Measurements from ENCODE around the gene CCDC122. TPM values are rescaled to one million over a fixed set of nuclear protein-coding genes. Genes with fewer than 3 reads are reported as not detected.

CCDC122 gene
- total RNA-seq, 1 experiment from 2014 or later = 7.9 TPM

DNA sequence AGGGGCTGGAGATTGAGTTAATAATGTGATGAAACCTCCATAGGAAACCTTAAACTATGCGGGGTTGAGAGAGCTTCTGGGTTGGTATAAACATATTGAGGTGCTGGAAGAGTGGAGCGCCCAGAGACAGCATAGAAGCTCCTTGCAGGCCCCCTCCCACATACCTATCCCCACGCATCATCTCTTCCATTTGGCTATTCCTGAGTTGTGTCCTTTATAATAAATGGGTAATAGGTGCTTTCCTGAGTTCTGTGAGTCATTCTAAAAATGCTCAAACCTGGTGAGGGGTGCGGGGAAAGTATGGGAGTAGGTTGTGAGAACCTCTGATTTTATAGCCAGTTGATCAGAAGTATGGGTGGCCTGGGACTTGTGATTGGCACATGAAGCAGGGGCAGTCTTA lies 14.6 kb downstream of the CCDC122 start:
- Histone ChIP-seq H3K27me3 (ENCODE audit: insufficient read depth, low read depth) (no peaks in the 10 kb centered on the region), H3K36me3 (ENCODE audit: low read depth) (0 out of 2 replicates have a peak, but pooled peaks cover 5% of the 10 kb centered on the region), H3K4me1 (replicated peaks; ENCODE audit: insufficient read depth) (peaks cover 21% of the 10 kb centered on the region), H4K20me1 (ENCODE audit: insufficient read depth) (no peaks in the 10 kb centered on the region), H2AFZ (no peak overlapping the region), H3K9me3 (ENCODE audit: insufficient read depth, low read depth) (0 out of 2 replicates have a peak, but pooled peaks cover 3% of the 10 kb centered on the region), H3K27ac (peak overlapping the region; percentile 87), H3F3A (ENCODE audit: insufficient read depth, low read depth) (no peaks in the 10 kb centered on the region), H3K9me2 (ENCODE audit: insufficient read depth) (no peaks in the 10 kb centered on the region), H3K4me3 (no peak overlapping the region), H3K79me2 (ENCODE audit: low read depth) (no peaks in the 10 kb centered on the region), H3K4me2 (no peak overlapping the region)
- intact Hi-C loops (cut with micrococcal nuclease; ENCODE audit: unreplicated experiment) = no loop called here
- no peak for TF ChIP-seq EZH2 (IDR thresholded peaks at IDR 0.05; ENCODE audit: low read depth)
- CTCF ChIA-PET = no interaction called here
- POLR2A ChIA-PET (ENCODE audit: unreplicated experiment) = no interaction called here
- DNase-seq = no peak
- BruUV-seq (replicated peaks) = no TSS peak

GRCh38 chr13:43861863-43862262 lies 17.7 kb downstream of the CCDC122 start:
- intact Hi-C loops (cut with micrococcal nuclease; ENCODE audit: unreplicated experiment) = no loop called here

GRCh38 chr13:43852923-43853404 lies 26.6 kb downstream of the CCDC122 start:
- H3K79me2 ChIP-seq (ENCODE audit: low read depth) = no peaks in the 10 kb centered on the region
- H3K27ac ChIP-seq = no peak overlapping the region
- no peaks in the 10 kb centered on the region for H3K27me3 ChIP-seq (ENCODE audit: insufficient read depth, low read depth)
- no peak overlapping the region for H3K4me3 ChIP-seq
- H2AFZ ChIP-seq = no peak overlapping the region
- no peaks in the 10 kb centered on the region; the same call in 1 of the 2 replicates for H3K36me3 ChIP-seq (ENCODE audit: low read depth)
- CTCF ChIA-PET = no interaction called here
- H3K4me1 ChIP-seq (replicated peaks; ENCODE audit: insufficient read depth) = peaks cover 9% of the 10 kb centered on the region; the same call in 1 of the 2 replicates
- no peak for DNase-seq
- no peak overlapping the region for H3K4me2 ChIP-seq
- H3K9me3 ChIP-seq (ENCODE audit: insufficient read depth, low read depth) = peaks cover 4% of the 10 kb centered on the region; the same call in 1 of the 2 replicates
- H4K20me1 ChIP-seq (ENCODE audit: insufficient read depth) = no peaks in the 10 kb centered on the region
- TF ChIP-seq, protein P1, sequence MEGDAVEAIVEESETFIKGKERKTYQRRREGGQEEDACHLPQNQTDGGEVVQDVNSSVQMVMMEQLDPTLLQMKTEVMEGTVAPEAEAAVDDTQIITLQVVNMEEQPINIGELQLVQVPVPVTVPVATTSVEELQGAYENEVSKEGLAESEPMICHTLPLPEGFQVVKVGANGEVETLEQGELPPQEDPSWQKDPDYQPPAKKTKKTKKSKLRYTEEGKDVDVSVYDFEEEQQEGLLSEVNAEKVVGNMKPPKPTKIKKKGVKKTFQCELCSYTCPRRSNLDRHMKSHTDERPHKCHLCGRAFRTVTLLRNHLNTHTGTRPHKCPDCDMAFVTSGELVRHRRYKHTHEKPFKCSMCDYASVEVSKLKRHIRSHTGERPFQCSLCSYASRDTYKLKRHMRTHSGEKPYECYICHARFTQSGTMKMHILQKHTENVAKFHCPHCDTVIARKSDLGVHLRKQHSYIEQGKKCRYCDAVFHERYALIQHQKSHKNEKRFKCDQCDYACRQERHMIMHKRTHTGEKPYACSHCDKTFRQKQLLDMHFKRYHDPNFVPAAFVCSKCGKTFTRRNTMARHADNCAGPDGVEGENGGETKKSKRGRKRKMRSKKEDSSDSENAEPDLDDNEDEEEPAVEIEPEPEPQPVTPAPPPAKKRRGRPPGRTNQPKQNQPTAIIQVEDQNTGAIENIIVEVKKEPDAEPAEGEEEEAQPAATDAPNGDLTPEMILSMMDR (conservative IDR thresholded peaks at IDR 0.05) = no peak
- TF ChIP-seq EZH2 (IDR thresholded peaks at IDR 0.05; ENCODE audit: low read depth) = no peak
- no peaks in the 10 kb centered on the region for H3K9me2 ChIP-seq (ENCODE audit: insufficient read depth)
- intact Hi-C loops (cut with micrococcal nuclease; ENCODE audit: unreplicated experiment) = no loop called here
- no TSS peak for BruUV-seq (replicated peaks)
- no peaks in the 10 kb centered on the region; the same call in 1 of the 2 replicates for H3F3A ChIP-seq (ENCODE audit: insufficient read depth, low read depth)
- POLR2A ChIA-PET (ENCODE audit: unreplicated experiment) = interaction anchor here (0.6 kb wide), 1 partner anchor 13 kb away, joined by 5 read pairs; no protein-coding TSS in a partner anchor

More at GRCh38 chr13:43861863-43862262, 17.7 kb downstream of the CCDC122 start:
- no peak for DNase-seq
- Histone ChIP-seq H3K27me3 (ENCODE audit: insufficient read depth, low read depth) (no peaks in the 10 kb centered on the region), H4K20me1 (ENCODE audit: insufficient read depth) (no peaks in the 10 kb centered on the region), H3F3A (ENCODE audit: insufficient read depth, low read depth) (no peaks in the 10 kb centered on the region), H3K36me3 (ENCODE audit: low read depth) (peaks cover 12% of the 10 kb centered on the region; the same call in 1 of the 2 replicates), H3K4me1 (replicated peaks; ENCODE audit: insufficient read depth) (peaks cover 21% of the 10 kb centered on the region), H3K27ac (no peak overlapping the region), H3K9me2 (ENCODE audit: insufficient read depth) (no peaks in the 10 kb centered on the region), H3K9me3 (ENCODE audit: insufficient read depth, low read depth) (0 out of 2 replicates have a peak, but pooled peaks cover 3% of the 10 kb centered on the region), H3K4me2 (no peak overlapping the region), H2AFZ (no peak overlapping the region), H3K79me2 (ENCODE audit: low read depth) (no peaks in the 10 kb centered on the region), H3K4me3 (no peak overlapping the region)
- ChIA-PET POLR2A (ENCODE audit: unreplicated experiment) (no interaction called here), CTCF (no interaction called here)
- TF ChIP-seq EZH2 (IDR thresholded peaks at IDR 0.05; ENCODE audit: low read depth) = no peak
- TF ChIP-seq, protein P1 (conservative IDR thresholded peaks at IDR 0.05) = no peak
- no TSS peak for BruUV-seq (replicated peaks)

DNA sequence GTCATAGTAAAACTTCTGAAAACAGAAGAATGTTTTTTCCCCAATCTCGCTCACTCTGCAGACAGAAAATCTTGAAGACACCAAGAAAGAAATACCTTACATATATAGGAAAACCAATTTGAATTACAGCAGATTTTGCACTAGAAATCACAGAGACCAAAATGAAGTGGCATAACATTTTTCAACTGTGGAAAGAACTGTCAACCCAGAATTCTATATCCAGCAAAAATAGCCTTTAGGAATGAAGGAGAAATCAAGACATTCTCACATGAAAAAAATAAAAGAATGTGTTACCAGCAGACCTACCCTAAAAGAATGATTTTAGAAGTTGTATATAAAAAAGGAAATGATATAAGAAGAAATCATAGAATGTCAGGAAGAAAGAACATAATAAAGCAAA lies 28.7 kb downstream of the CCDC122 start:
- no peak for TF ChIP-seq EZH2 (IDR thresholded peaks at IDR 0.05; ENCODE audit: low read depth)
- TF ChIP-seq, protein P1 (conservative IDR thresholded peaks at IDR 0.05) = no peak
- Histone ChIP-seq H2AFZ (no peak overlapping the region), H3K27me3 (ENCODE audit: insufficient read depth, low read depth) (no peaks in the 10 kb centered on the region), H3K27ac (no peak overlapping the region), H3K4me1 (replicated peaks; ENCODE audit: insufficient read depth) (peaks cover 14% of the 10 kb centered on the region; the same call in 1 of the 2 replicates), H3K4me2 (no peak overlapping the region), H3K79me2 (ENCODE audit: low read depth) (no peaks in the 10 kb centered on the region), H3K36me3 (ENCODE audit: low read depth) (no peaks in the 10 kb centered on the region), H3F3A (ENCODE audit: insufficient read depth, low read depth) (no peaks in the 10 kb centered on the region; the same call in 1 of the 2 replicates), H4K20me1 (ENCODE audit: insufficient read depth) (no peaks in the 10 kb centered on the region), H3K9me3 (ENCODE audit: insufficient read depth, low read depth) (peaks cover 4% of the 10 kb centered on the region; the same call in 1 of the 2 replicates), H3K9me2 (ENCODE audit: insufficient read depth) (no peaks in the 10 kb centered on the region), H3K4me3 (no peak overlapping the region)
- no peak for DNase-seq
- intact Hi-C loops (cut with micrococcal nuclease; ENCODE audit: unreplicated experiment) = no loop called here
- ChIA-PET CTCF (no interaction called here), POLR2A (ENCODE audit: unreplicated experiment) (no interaction called here)
- BruUV-seq (replicated peaks) = no TSS peak
